Measurements from ENCODE around the gene KLRK1.

Gene KLRK1

GRCh38 chr12:10365696-10366405 lies 24.0 kb downstream of the KLRK1 start:
- Mint-ChIP-seq H3K27ac (ENCODE audit: low read depth) (no peak overlapping the region), H3K27me3 (no peaks in the 10 kb centered on the region), H3K36me3 (ENCODE audit: insufficient read depth) (peaks cover 31% of the 10 kb centered on the region), H3K9me3 (no peaks in the 10 kb centered on the region), H3K4me1 (peaks cover 52% of the 10 kb centered on the region), H3K4me3 (no peak overlapping the region)
- DNase-seq (ENCODE audit: low spot score in 2 of 2) (no peak), ATAC-seq (replicated peaks; ENCODE audit: extremely low read depth, poor library complexity, severe bottlenecking) (no peak)

GRCh38 chr12:10364815-10365622 lies 24.8 kb downstream of the KLRK1 start:
- Mint-ChIP-seq H3K4me3 (no peak overlapping the region), H3K27ac (ENCODE audit: low read depth) (no peak overlapping the region), H3K9me3 (no peaks in the 10 kb centered on the region), H3K36me3 (ENCODE audit: insufficient read depth) (peaks cover 22% of the 10 kb centered on the region), H3K27me3 (no peaks in the 10 kb centered on the region), H3K4me1 (peaks cover 49% of the 10 kb centered on the region)
- DNase-seq (ENCODE audit: low spot score in 2 of 2) (peak in 1 of 2 donors; percentile 56), ATAC-seq (replicated peaks; ENCODE audit: extremely low read depth, poor library complexity, severe bottlenecking) (peak; percentile 81)

- peaks cover 19% of the 10 kb centered on the region for H3K36me3 Mint-ChIP-seq (ENCODE audit: insufficient read depth)
- peaks cover 50% of the 10 kb centered on the region for H3K4me1 Mint-ChIP-seq
- no peaks in the 10 kb centered on the region for H3K9me3 Mint-ChIP-seq
- H3K4me3 Mint-ChIP-seq = no peak overlapping the region
- ATAC-seq (replicated peaks; ENCODE audit: extremely low read depth, poor library complexity, severe bottlenecking) = peak; percentile 39
- DNase-seq (ENCODE audit: low spot score in 2 of 2) = no peak
- H3K27ac Mint-ChIP-seq (ENCODE audit: low read depth) = no peak overlapping the region
- H3K27me3 Mint-ChIP-seq = no peaks in the 10 kb centered on the region
Measured at GRCh38 chr12:10363914-10364814, 25.7 kb downstream of the KLRK1 start.

GRCh38 chr12:10363658-10363913 lies 26.3 kb downstream of the KLRK1 start:
- H3K4me1 Mint-ChIP-seq = peaks cover 51% of the 10 kb centered on the region
- peaks cover 15% of the 10 kb centered on the region for H3K36me3 Mint-ChIP-seq (ENCODE audit: insufficient read depth)
- DNase-seq (ENCODE audit: low spot score in 2 of 2) (no peak), ATAC-seq (replicated peaks; ENCODE audit: extremely low read depth, poor library complexity, severe bottlenecking) (no peak)
- no peaks in the 10 kb centered on the region for H3K27me3 Mint-ChIP-seq
- H3K27ac Mint-ChIP-seq (ENCODE audit: low read depth) = no peak overlapping the region
- H3K9me3 Mint-ChIP-seq = no peaks in the 10 kb centered on the region
- H3K4me3 Mint-ChIP-seq = no peak overlapping the region

- no peaks in the 10 kb centered on the region for H3K27me3 Mint-ChIP-seq
- peaks cover 10% of the 10 kb centered on the region for H3K36me3 Mint-ChIP-seq (ENCODE audit: insufficient read depth)
- no peak overlapping the region for H3K4me3 Mint-ChIP-seq
- no peak overlapping the region for H3K27ac Mint-ChIP-seq (ENCODE audit: low read depth)
- H3K4me1 Mint-ChIP-seq = peaks cover 45% of the 10 kb centered on the region
- DNase-seq (ENCODE audit: low spot score in 2 of 2) (no peak), ATAC-seq (replicated peaks; ENCODE audit: extremely low read depth, poor library complexity, severe bottlenecking) (no peak)
- H3K9me3 Mint-ChIP-seq = no peaks in the 10 kb centered on the region
Measured at GRCh38 chr12:10362828-10363657, 26.8 kb downstream of the KLRK1 start.

- Mint-ChIP-seq H3K4me1 (peaks cover 39% of the 10 kb centered on the region), H3K27ac (ENCODE audit: low read depth) (no peak overlapping the region), H3K27me3 (no peaks in the 10 kb centered on the region), H3K9me3 (no peaks in the 10 kb centered on the region), H3K4me3 (no peak overlapping the region), H3K36me3 (ENCODE audit: insufficient read depth) (peaks cover 5% of the 10 kb centered on the region)
- ATAC-seq (replicated peaks; ENCODE audit: extremely low read depth, poor library complexity, severe bottlenecking) (no peak), DNase-seq (ENCODE audit: low spot score in 2 of 2) (no peak)
Measured at GRCh38 chr12:10362325-10362724, 27.5 kb downstream of the KLRK1 start.

GRCh38 chr12:10361622-10362021 lies 28.2 kb downstream of the KLRK1 start:
- no peak overlapping the region for H3K27ac Mint-ChIP-seq (ENCODE audit: low read depth)
- H3K9me3 Mint-ChIP-seq = no peaks in the 10 kb centered on the region
- no peak overlapping the region for H3K4me3 Mint-ChIP-seq
- H3K4me1 Mint-ChIP-seq = peaks cover 33% of the 10 kb centered on the region
- ATAC-seq (replicated peaks; ENCODE audit: extremely low read depth, poor library complexity, severe bottlenecking) = no peak
- peaks cover 2% of the 10 kb centered on the region for H3K36me3 Mint-ChIP-seq (ENCODE audit: insufficient read depth)
- H3K27me3 Mint-ChIP-seq = no peaks in the 10 kb centered on the region
- no peak for DNase-seq (ENCODE audit: low spot score in 2 of 2)

GRCh38 chr12:10361084-10361483 lies 28.8 kb downstream of the KLRK1 start:
- H3K4me1 Mint-ChIP-seq = peaks cover 29% of the 10 kb centered on the region
- H3K9me3 Mint-ChIP-seq = no peaks in the 10 kb centered on the region
- no peak overlapping the region for H3K27ac Mint-ChIP-seq (ENCODE audit: low read depth)
- H3K27me3 Mint-ChIP-seq = no peaks in the 10 kb centered on the region
- no peak for ATAC-seq (replicated peaks; ENCODE audit: extremely low read depth, poor library complexity, severe bottlenecking)
- no peak for DNase-seq (ENCODE audit: low spot score in 2 of 2)
- no peak overlapping the region for H3K4me3 Mint-ChIP-seq
- peaks cover 3% of the 10 kb centered on the region for H3K36me3 Mint-ChIP-seq (ENCODE audit: insufficient read depth)

- H3K27ac Mint-ChIP-seq (ENCODE audit: low read depth) = peak overlapping the region; percentile 57
- no peak overlapping the region for H3K4me3 Mint-ChIP-seq
- no peaks in the 10 kb centered on the region for H3K27me3 Mint-ChIP-seq
- H3K36me3 Mint-ChIP-seq (ENCODE audit: insufficient read depth) = peaks cover 6% of the 10 kb centered on the region
- no peak for ATAC-seq (replicated peaks; ENCODE audit: extremely low read depth, poor library complexity, severe bottlenecking)
- no peak for DNase-seq (ENCODE audit: low spot score in 2 of 2)
- H3K4me1 Mint-ChIP-seq = peaks cover 29% of the 10 kb centered on the region
- no peaks in the 10 kb centered on the region for H3K9me3 Mint-ChIP-seq
Measured at GRCh38 chr12:10358969-10359368, 30.9 kb downstream of the KLRK1 start.

GRCh38 chr12:10358131-10358530 lies 31.7 kb downstream of the KLRK1 start:
- no peaks in the 10 kb centered on the region for H3K9me3 Mint-ChIP-seq
- ATAC-seq (replicated peaks; ENCODE audit: extremely low read depth, poor library complexity, severe bottlenecking) (no peak), DNase-seq (ENCODE audit: low spot score in 2 of 2) (no peak)
- no peak overlapping the region for H3K27ac Mint-ChIP-seq (ENCODE audit: low read depth)
- H3K27me3 Mint-ChIP-seq = no peaks in the 10 kb centered on the region
- H3K36me3 Mint-ChIP-seq (ENCODE audit: insufficient read depth) = peaks cover 6% of the 10 kb centered on the region
- H3K4me1 Mint-ChIP-seq = peaks cover 29% of the 10 kb centered on the region
- no peak overlapping the region for H3K4me3 Mint-ChIP-seq

- Mint-ChIP-seq H3K4me3 (no peak overlapping the region), H3K36me3 (ENCODE audit: insufficient read depth) (peaks cover 5% of the 10 kb centered on the region), H3K27me3 (no peaks in the 10 kb centered on the region), H3K27ac (ENCODE audit: low read depth) (no peak overlapping the region), H3K4me1 (peaks cover 9% of the 10 kb centered on the region), H3K9me3 (peaks cover 5% of the 10 kb centered on the region)
- DNase-seq (ENCODE audit: low spot score in 2 of 2) (no peak), ATAC-seq (replicated peaks; ENCODE audit: extremely low read depth, poor library complexity, severe bottlenecking) (no peak)
Measured at GRCh38 chr12:10354502-10354901, 35.3 kb downstream of the KLRK1 start.

GRCh38 chr12:10354071-10354470 lies 35.8 kb downstream of the KLRK1 start:
- H3K4me3 Mint-ChIP-seq = no peak overlapping the region
- H3K27me3 Mint-ChIP-seq = no peaks in the 10 kb centered on the region
- peaks cover 5% of the 10 kb centered on the region for H3K4me1 Mint-ChIP-seq
- H3K27ac Mint-ChIP-seq (ENCODE audit: low read depth) = no peak overlapping the region
- peaks cover 5% of the 10 kb centered on the region for H3K36me3 Mint-ChIP-seq (ENCODE audit: insufficient read depth)
- ATAC-seq (replicated peaks; ENCODE audit: extremely low read depth, poor library complexity, severe bottlenecking) (no peak), DNase-seq (ENCODE audit: low spot score in 2 of 2) (no peak)
- H3K9me3 Mint-ChIP-seq = peaks cover 5% of the 10 kb centered on the region
